Measurements from ENCODE around the gene ADRA2C. TPM values are rescaled to one million over a fixed set of nuclear protein-coding genes. Genes with fewer than 3 reads are reported as not detected.
A peak's percentile ranks its signal among the peaks of the same experiment; 100 is the strongest.

The ADRA2C gene
- total RNA-seq, 1 experiment from 2014 or later = not detected

- H3K27me3 ChIP-seq (ENCODE audit: insufficient read depth, low read depth) = peaks cover 20% of the 10 kb centered on the region
- no peaks in the 10 kb centered on the region for H3F3A ChIP-seq (ENCODE audit: insufficient read depth, low read depth)
- no peak overlapping the region for H3K4me3 ChIP-seq
- no peak for DNase-seq
- POLR2A ChIA-PET (ENCODE audit: unreplicated experiment) = no interaction called here
- TF ChIP-seq CTCF (conservative IDR thresholded peaks at IDR 0.05) (peak; percentile 31; the same call in 1 of the 2 replicates), EZH2 (IDR thresholded peaks at IDR 0.05; ENCODE audit: low read depth) (no peak)
- no peaks in the 10 kb centered on the region for H4K20me1 ChIP-seq (ENCODE audit: insufficient read depth)
- H2AFZ ChIP-seq = no peak overlapping the region
- no peak overlapping the region for H3K4me2 ChIP-seq
- CTCF ChIA-PET = no interaction called here
- BruUV-seq (replicated peaks) = no TSS peak
- no peaks in the 10 kb centered on the region for H3K36me3 ChIP-seq (ENCODE audit: low read depth)
- no peaks in the 10 kb centered on the region for H3K9me2 ChIP-seq (ENCODE audit: insufficient read depth)
- H3K9me3 ChIP-seq (ENCODE audit: insufficient read depth, low read depth) = no peaks in the 10 kb centered on the region
- intact Hi-C loops (cut with micrococcal nuclease; ENCODE audit: unreplicated experiment) = no loop called here
- no peaks in the 10 kb centered on the region for H3K79me2 ChIP-seq (ENCODE audit: low read depth)
- no peaks in the 10 kb centered on the region for H3K4me1 ChIP-seq (replicated peaks; ENCODE audit: insufficient read depth)
- H3K27ac ChIP-seq = no peak overlapping the region
These were observed 26.6 kb downstream of the ADRA2C start for GRCh38 chr4:3792813-3793212.

DNA sequence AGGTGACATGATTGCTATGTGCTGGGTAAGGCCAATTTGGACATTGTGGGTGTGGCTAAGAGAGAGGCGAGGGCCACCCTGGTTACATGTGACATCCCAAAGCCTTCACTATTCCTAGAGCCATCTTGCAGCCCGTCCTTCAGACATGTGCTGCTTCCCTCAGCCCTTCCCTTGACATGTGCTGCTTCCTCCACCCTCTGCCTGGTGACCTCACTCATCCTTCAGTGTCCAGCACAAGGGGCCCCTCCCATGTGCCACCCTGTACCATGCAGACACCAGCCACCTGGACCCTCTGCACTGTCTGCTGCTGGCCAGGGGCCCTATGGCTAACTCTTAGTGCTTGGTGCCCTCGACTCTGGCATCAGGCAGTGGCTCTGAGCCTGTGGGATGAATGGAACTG lies 27.4 kb downstream of the ADRA2C start:
- no peak for TF ChIP-seq EZH2 (IDR thresholded peaks at IDR 0.05; ENCODE audit: low read depth)
- TF ChIP-seq CTCF (conservative IDR thresholded peaks at IDR 0.05) = no peak
- intact Hi-C loops (cut with micrococcal nuclease; ENCODE audit: unreplicated experiment) = no loop called here
- no peaks in the 10 kb centered on the region for H3K9me3 ChIP-seq (ENCODE audit: insufficient read depth, low read depth)

DNA sequence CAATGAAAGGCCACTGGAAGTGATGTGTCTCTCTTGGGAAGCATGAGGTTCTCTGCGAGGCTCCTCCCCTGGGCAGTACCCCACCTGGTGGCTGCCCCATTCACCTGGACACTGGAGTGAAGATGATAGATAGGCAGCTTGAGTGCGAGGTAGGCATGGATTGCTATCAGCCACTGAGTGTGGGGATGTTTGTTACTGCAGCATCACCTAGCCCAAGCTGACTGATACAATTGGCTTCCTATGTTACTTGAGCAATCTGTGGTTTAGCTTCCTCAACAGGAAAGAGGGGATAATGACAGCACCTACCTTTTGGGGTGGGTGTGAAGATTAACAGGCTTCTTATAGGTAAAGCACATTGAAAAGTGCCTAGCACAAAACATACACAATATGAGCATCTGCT lies 30.8 kb downstream of the ADRA2C start:
- no peak overlapping the region for H3K27ac ChIP-seq
- no peaks in the 10 kb centered on the region for H3F3A ChIP-seq (ENCODE audit: insufficient read depth, low read depth)
- BruUV-seq (replicated peaks) = no TSS peak
- no peaks in the 10 kb centered on the region for H3K9me2 ChIP-seq (ENCODE audit: insufficient read depth)
- intact Hi-C loops (cut with micrococcal nuclease; ENCODE audit: unreplicated experiment) = no loop called here
- no peak overlapping the region for H3K4me3 ChIP-seq
- no peaks in the 10 kb centered on the region for H3K36me3 ChIP-seq (ENCODE audit: low read depth)
- TF ChIP-seq EZH2 (IDR thresholded peaks at IDR 0.05; ENCODE audit: low read depth) (no peak), CTCF (conservative IDR thresholded peaks at IDR 0.05) (no peak)
- ChIA-PET CTCF (no interaction called here), POLR2A (ENCODE audit: unreplicated experiment) (no interaction called here)
- H3K4me2 ChIP-seq = no peak overlapping the region
- no peaks in the 10 kb centered on the region for H4K20me1 ChIP-seq (ENCODE audit: insufficient read depth)
- no peaks in the 10 kb centered on the region for H3K9me3 ChIP-seq (ENCODE audit: insufficient read depth, low read depth)
- H3K79me2 ChIP-seq (ENCODE audit: low read depth) = no peaks in the 10 kb centered on the region
- DNase-seq = no peak
- no peaks in the 10 kb centered on the region for H3K4me1 ChIP-seq (replicated peaks; ENCODE audit: insufficient read depth)
- H2AFZ ChIP-seq = no peak overlapping the region
- peaks cover 42% of the 10 kb centered on the region for H3K27me3 ChIP-seq (ENCODE audit: insufficient read depth, low read depth)

More for the DNA sequence above, 27.4 kb downstream of the ADRA2C start:
- ChIA-PET CTCF (no interaction called here), POLR2A (ENCODE audit: unreplicated experiment) (no interaction called here)
- Histone ChIP-seq H3K36me3 (ENCODE audit: low read depth) (no peaks in the 10 kb centered on the region), H3K9me2 (ENCODE audit: insufficient read depth) (no peaks in the 10 kb centered on the region), H3K4me2 (no peak overlapping the region), H4K20me1 (ENCODE audit: insufficient read depth) (no peaks in the 10 kb centered on the region), H3K27ac (no peak overlapping the region), H2AFZ (no peak overlapping the region), H3K4me1 (replicated peaks; ENCODE audit: insufficient read depth) (no peaks in the 10 kb centered on the region), H3K4me3 (no peak overlapping the region), H3F3A (ENCODE audit: insufficient read depth, low read depth) (no peaks in the 10 kb centered on the region), H3K27me3 (ENCODE audit: insufficient read depth, low read depth) (peaks cover 21% of the 10 kb centered on the region), H3K79me2 (ENCODE audit: low read depth) (no peaks in the 10 kb centered on the region)
- no peak for DNase-seq
- no TSS peak for BruUV-seq (replicated peaks)
